ENCODE data around the gene EXOC4. TPM values are rescaled to one million over a fixed set of nuclear protein-coding genes. Genes with fewer than 3 reads are reported as not detected.

Gene EXOC4
- total and polyA plus RNA-seq, 2 experiments from 2014 or later = 23.9 to 51.7 TPM

GRCh38 chr7:133253519-133253875 is 619 bp downstream of the EXOC4 start:
- Histone ChIP-seq H3F3A (ENCODE audit: insufficient read depth) (no peaks in the 10 kb centered on the region), H3K9me2 (ENCODE audit: insufficient read depth) (no peaks in the 10 kb centered on the region), H3K9me3 (ENCODE audit: low read depth) (no peaks in the 10 kb centered on the region), H2AFZ (peak overlapping the region; percentile 96), H3K79me2 (ENCODE audit: insufficient read depth) (peaks cover 56% of the 10 kb centered on the region), H3K4me2 (ENCODE audit: unreplicated experiment) (peak overlapping the region; percentile 84), H3K4me3 (peak overlapping the region; percentile 98), H3K27me3 (replicated peaks; ENCODE audit: insufficient read depth) (no peaks in the 10 kb centered on the region), H4K20me1 (ENCODE audit: insufficient read depth) (no peaks in the 10 kb centered on the region), H3K27ac (peak overlapping the region; percentile 24), H3K36me3 (ENCODE audit: low read depth) (no peaks in the 10 kb centered on the region), H3K9ac (peak overlapping the region; percentile 91), H3K4me1 (ENCODE audit: insufficient read depth) (no peaks in the 10 kb centered on the region)
- no peak for TF ChIP-seq EZH2phosphoT487 (IDR thresholded peaks at IDR 0.05; ENCODE audit: insufficient read depth, low read depth)
- WGBS, 2 experiments (ENCODE audit: low coverage in 1 of 2, low lambda C conversion rate in 2 of 2, missing lambda C conversion rate in 2 of 2) = 3% methylated on average over 7 of the region's 7 CpGs
- in situ Hi-C loops (cut with MboI) = no loop called here
- DNase-seq = peak; percentile 51

GRCh38 chr7:133255486-133255885 is 2.6 kb downstream of the EXOC4 start:
- Histone ChIP-seq H3K27ac (no peak overlapping the region), H3K9me3 (ENCODE audit: low read depth) (no peaks in the 10 kb centered on the region), H3K36me3 (ENCODE audit: low read depth) (no peaks in the 10 kb centered on the region), H3K4me2 (ENCODE audit: unreplicated experiment) (no peak overlapping the region), H3K9me2 (ENCODE audit: insufficient read depth) (no peaks in the 10 kb centered on the region), H3K27me3 (replicated peaks; ENCODE audit: insufficient read depth) (no peaks in the 10 kb centered on the region), H3K79me2 (ENCODE audit: insufficient read depth) (peaks cover 76% of the 10 kb centered on the region), H3F3A (ENCODE audit: insufficient read depth) (no peaks in the 10 kb centered on the region), H3K4me3 (no peak overlapping the region), H4K20me1 (ENCODE audit: insufficient read depth) (no peaks in the 10 kb centered on the region), H2AFZ (no peak overlapping the region), H3K4me1 (ENCODE audit: insufficient read depth) (no peaks in the 10 kb centered on the region), H3K9ac (no peak overlapping the region)
- TF ChIP-seq EZH2phosphoT487 (IDR thresholded peaks at IDR 0.05; ENCODE audit: insufficient read depth, low read depth) (no peak), EZH2 (IDR thresholded peaks at IDR 0.05; ENCODE audit: insufficient read depth, poor library complexity, severe bottlenecking) (no peak)
- WGBS, 2 experiments (ENCODE audit: low coverage in 1 of 2, low lambda C conversion rate in 2 of 2, missing lambda C conversion rate in 2 of 2) = 95 to 97% methylated on average over 2 of the region's 2 CpGs
- in situ Hi-C loops (cut with MboI) = no loop called here
- DNase-seq = peak; percentile 6

GRCh38 chr7:133258174-133258573 is 5.3 kb downstream of the EXOC4 start:
- in situ Hi-C loops (cut with MboI) = no loop called here
- WGBS, 2 experiments (ENCODE audit: low coverage in 1 of 2, low lambda C conversion rate in 2 of 2, missing lambda C conversion rate in 2 of 2) = 95 to 97% methylated on average over 6 of the region's 6 CpGs
- no peaks in the 10 kb centered on the region for H3K27me3 ChIP-seq (replicated peaks; ENCODE audit: insufficient read depth)
- peaks cover 93% of the 10 kb centered on the region for H3K79me2 ChIP-seq (ENCODE audit: insufficient read depth)
- no peaks in the 10 kb centered on the region for H3K9me3 ChIP-seq (ENCODE audit: low read depth)
- no peak overlapping the region for H2AFZ ChIP-seq
- no peaks in the 10 kb centered on the region for H3K4me1 ChIP-seq (ENCODE audit: insufficient read depth)
- H3K9me2 ChIP-seq (ENCODE audit: insufficient read depth) = no peaks in the 10 kb centered on the region
- no peak for DNase-seq
- H3K4me2 ChIP-seq (ENCODE audit: unreplicated experiment) = no peak overlapping the region
- H3K36me3 ChIP-seq (ENCODE audit: low read depth) = no peaks in the 10 kb centered on the region
- no peak overlapping the region for H3K9ac ChIP-seq
- no peak overlapping the region for H3K4me3 ChIP-seq
- TF ChIP-seq EZH2 (IDR thresholded peaks at IDR 0.05; ENCODE audit: insufficient read depth, poor library complexity, severe bottlenecking) (no peak), EZH2phosphoT487 (IDR thresholded peaks at IDR 0.05; ENCODE audit: insufficient read depth, low read depth) (no peak)
- no peaks in the 10 kb centered on the region for H3F3A ChIP-seq (ENCODE audit: insufficient read depth)
- no peak overlapping the region for H3K27ac ChIP-seq
- no peaks in the 10 kb centered on the region for H4K20me1 ChIP-seq (ENCODE audit: insufficient read depth)

- Histone ChIP-seq H2AFZ (no peak overlapping the region), H3K79me2 (ENCODE audit: insufficient read depth) (peaks cover 73% of the 10 kb centered on the region)
Measured at GRCh38 chr7:133265821-133266220, 12.9 kb downstream of the EXOC4 start.

GRCh38 chr7:133268355-133268754 is 15.5 kb downstream of the EXOC4 start:
- no peaks in the 10 kb centered on the region for H3F3A ChIP-seq (ENCODE audit: insufficient read depth)
- WGBS, 2 experiments (ENCODE audit: low coverage in 1 of 2, low lambda C conversion rate in 2 of 2, missing lambda C conversion rate in 2 of 2) = 78 to 85% methylated on average over 2 of the region's 2 CpGs
- no peaks in the 10 kb centered on the region for H3K9me2 ChIP-seq (ENCODE audit: insufficient read depth)
- no peaks in the 10 kb centered on the region for H3K36me3 ChIP-seq (ENCODE audit: low read depth)
- H3K27me3 ChIP-seq (replicated peaks; ENCODE audit: insufficient read depth) = no peaks in the 10 kb centered on the region
- no peak overlapping the region for H2AFZ ChIP-seq
- H3K4me1 ChIP-seq (ENCODE audit: insufficient read depth) = no peaks in the 10 kb centered on the region
- in situ Hi-C loops (cut with MboI) = no loop called here
- no peak for DNase-seq
- no peak overlapping the region for H3K4me2 ChIP-seq (ENCODE audit: unreplicated experiment)
- no peak overlapping the region for H3K27ac ChIP-seq
- no peak for TF ChIP-seq EZH2phosphoT487 (IDR thresholded peaks at IDR 0.05; ENCODE audit: insufficient read depth, low read depth)
- no peak for TF ChIP-seq EZH2 (IDR thresholded peaks at IDR 0.05; ENCODE audit: insufficient read depth, poor library complexity, severe bottlenecking)
- no peak overlapping the region for H3K9ac ChIP-seq
- H3K4me3 ChIP-seq = no peak overlapping the region
- H3K9me3 ChIP-seq (ENCODE audit: low read depth) = no peaks in the 10 kb centered on the region
- H3K79me2 ChIP-seq (ENCODE audit: insufficient read depth) = peaks cover 76% of the 10 kb centered on the region
- H4K20me1 ChIP-seq (ENCODE audit: insufficient read depth) = peaks cover 2% of the 10 kb centered on the region; the same call in 1 of the 2 replicates

More at GRCh38 chr7:133265821-133266220, 12.9 kb downstream of the EXOC4 start:
- Histone ChIP-seq H3K4me1 (ENCODE audit: insufficient read depth) (no peaks in the 10 kb centered on the region), H3K9me3 (ENCODE audit: low read depth) (no peaks in the 10 kb centered on the region), H3K4me3 (no peak overlapping the region), H4K20me1 (ENCODE audit: insufficient read depth) (no peaks in the 10 kb centered on the region; the same call in 1 of the 2 replicates), H3K27me3 (replicated peaks; ENCODE audit: insufficient read depth) (no peaks in the 10 kb centered on the region), H3K9me2 (ENCODE audit: insufficient read depth) (no peaks in the 10 kb centered on the region), H3K36me3 (ENCODE audit: low read depth) (no peaks in the 10 kb centered on the region), H3K4me2 (ENCODE audit: unreplicated experiment) (no peak overlapping the region), H3F3A (ENCODE audit: insufficient read depth) (no peaks in the 10 kb centered on the region), H3K9ac (no peak overlapping the region), H3K27ac (no peak overlapping the region)
- peak; percentile 11 for DNase-seq
- TF ChIP-seq EZH2 (IDR thresholded peaks at IDR 0.05; ENCODE audit: insufficient read depth, poor library complexity, severe bottlenecking) = no peak
- in situ Hi-C loops (cut with MboI) = no loop called here
